HL-60 (cell line): ENCODE results near the gene SMC1A.

Experiments used
- DNase-seq, 2 experiments: peaks; one replicate each; pipeline ENCODE4 v3.0.0-alpha.2; 2010 to 2020; ENCODE audit warnings: low read depth in 1 of 2, low spot score in 1 of 2
- H3K27ac ChIP-seq: fragments of 250-450 bp; sonication (Bioruptor Pico); replicated peaks from 2 replicates; pipeline ENCODE4 v1.5.1; 2020; ENCODE audit warnings: mild to moderate bottlenecking, moderate library complexity
- H3K27me3 ChIP-seq: fragments of 250-450 bp; sonication (Bioruptor Pico); 2 replicates; pipeline ENCODE4 v1.5.1; 2021; ENCODE audit warnings: mild to moderate bottlenecking, moderate library complexity; ENCODE audit not compliant: insufficient read depth, poor library complexity, severe bottlenecking
- H3K4me3 ChIP-seq: replicated peaks from 2 replicates; pipeline ENCODE4 v1.5.1; 2011; ENCODE audit warnings: mild to moderate bottlenecking, control low read depth, low read length; ENCODE audit not compliant: insufficient read depth
- CTCF ChIP-seq: IDR thresholded peaks from one replicate; pipeline ENCODE4 v1.5.1; 2011; ENCODE audit warnings: low read length, control low read depth, inconsistent platforms; ENCODE audit not compliant: insufficient read depth
- GABPA ChIP-seq: IDR thresholded peaks from 2 replicates; pipeline ENCODE4 v1.6.1; 2012; ENCODE audit warnings: low read depth
- POLR2AphosphoS5 ChIP-seq: IDR thresholded peaks from 2 replicates; pipeline ENCODE4 v1.6.1; 2012; ENCODE audit warnings: low read depth
- SPI1 ChIP-seq: IDR thresholded peaks from 2 replicates; pipeline ENCODE4 v1.6.1; 2012; ENCODE audit warnings: low read depth, mild to moderate bottlenecking, borderline replicate concordance
- TF ChIP-seq, protein P1 (sequence below): IDR thresholded peaks from 2 replicates; pipeline ENCODE4 v1.6.1; 2012; ENCODE audit warnings: low read depth; ENCODE audit not compliant: insufficient replicate concordance

Gene SMC1A

GRCh38 chrX:53433651-53434639, 11.5 kb upstream of the SMC1A start, which contains the start of gene HSD17B10:
Gene HSD17B10 (minus strand): TSS chrX:53434370. CDS start chrX:53434345, 25 bp downstream.
- Histone ChIP-seq H3K4me3 (peak within 1 kb of the TSS; percentile 77), H3K27ac (peak within 1 kb of the TSS; percentile 49), H3K27me3 (no peaks in the 10 kb centered on the region)
- TF ChIP-seq SPI1 = no peak
- no peak for TF ChIP-seq CTCF
- TF ChIP-seq, protein P1, sequence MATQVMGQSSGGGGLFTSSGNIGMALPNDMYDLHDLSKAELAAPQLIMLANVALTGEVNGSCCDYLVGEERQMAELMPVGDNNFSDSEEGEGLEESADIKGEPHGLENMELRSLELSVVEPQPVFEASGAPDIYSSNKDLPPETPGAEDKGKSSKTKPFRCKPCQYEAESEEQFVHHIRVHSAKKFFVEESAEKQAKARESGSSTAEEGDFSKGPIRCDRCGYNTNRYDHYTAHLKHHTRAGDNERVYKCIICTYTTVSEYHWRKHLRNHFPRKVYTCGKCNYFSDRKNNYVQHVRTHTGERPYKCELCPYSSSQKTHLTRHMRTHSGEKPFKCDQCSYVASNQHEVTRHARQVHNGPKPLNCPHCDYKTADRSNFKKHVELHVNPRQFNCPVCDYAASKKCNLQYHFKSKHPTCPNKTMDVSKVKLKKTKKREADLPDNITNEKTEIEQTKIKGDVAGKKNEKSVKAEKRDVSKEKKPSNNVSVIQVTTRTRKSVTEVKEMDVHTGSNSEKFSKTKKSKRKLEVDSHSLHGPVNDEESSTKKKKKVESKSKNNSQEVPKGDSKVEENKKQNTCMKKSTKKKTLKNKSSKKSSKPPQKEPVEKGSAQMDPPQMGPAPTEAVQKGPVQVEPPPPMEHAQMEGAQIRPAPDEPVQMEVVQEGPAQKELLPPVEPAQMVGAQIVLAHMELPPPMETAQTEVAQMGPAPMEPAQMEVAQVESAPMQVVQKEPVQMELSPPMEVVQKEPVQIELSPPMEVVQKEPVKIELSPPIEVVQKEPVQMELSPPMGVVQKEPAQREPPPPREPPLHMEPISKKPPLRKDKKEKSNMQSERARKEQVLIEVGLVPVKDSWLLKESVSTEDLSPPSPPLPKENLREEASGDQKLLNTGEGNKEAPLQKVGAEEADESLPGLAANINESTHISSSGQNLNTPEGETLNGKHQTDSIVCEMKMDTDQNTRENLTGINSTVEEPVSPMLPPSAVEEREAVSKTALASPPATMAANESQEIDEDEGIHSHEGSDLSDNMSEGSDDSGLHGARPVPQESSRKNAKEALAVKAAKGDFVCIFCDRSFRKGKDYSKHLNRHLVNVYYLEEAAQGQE = no peak
- peak; percentile 72 for TF ChIP-seq POLR2AphosphoS5
- DNase-seq = peak in 1 of 2 experiments; percentile 92

DNA sequence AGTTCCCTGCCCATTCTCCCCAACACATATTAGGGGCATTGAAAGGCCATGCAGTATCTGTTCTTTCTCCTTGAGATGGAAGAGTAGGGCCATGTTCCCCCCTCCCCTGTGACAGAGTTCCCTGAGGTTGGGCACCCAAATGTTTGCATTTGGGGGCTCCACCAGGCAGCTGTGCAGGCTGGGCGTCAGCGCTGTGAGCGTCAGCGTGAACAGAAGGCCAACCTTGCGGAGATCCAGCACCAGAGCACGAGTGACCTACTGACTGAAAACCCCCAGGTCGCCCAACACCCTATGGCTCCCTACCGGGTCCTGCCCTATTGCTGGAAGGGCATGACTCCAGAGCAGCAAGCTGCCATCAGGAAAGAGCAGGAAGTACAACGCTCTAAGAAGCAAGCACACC, 7.8 kb upstream of the SMC1A start:
- Histone ChIP-seq H3K27me3 (no peaks in the 10 kb centered on the region), H3K4me3 (no peak overlapping the region), H3K27ac (no peak overlapping the region)
- TF ChIP-seq, protein P1 = no peak
- TF ChIP-seq CTCF (no peak), GABPA (no peak), SPI1 (no peak), POLR2AphosphoS5 (no peak)
- no peak for DNase-seq

DNA sequence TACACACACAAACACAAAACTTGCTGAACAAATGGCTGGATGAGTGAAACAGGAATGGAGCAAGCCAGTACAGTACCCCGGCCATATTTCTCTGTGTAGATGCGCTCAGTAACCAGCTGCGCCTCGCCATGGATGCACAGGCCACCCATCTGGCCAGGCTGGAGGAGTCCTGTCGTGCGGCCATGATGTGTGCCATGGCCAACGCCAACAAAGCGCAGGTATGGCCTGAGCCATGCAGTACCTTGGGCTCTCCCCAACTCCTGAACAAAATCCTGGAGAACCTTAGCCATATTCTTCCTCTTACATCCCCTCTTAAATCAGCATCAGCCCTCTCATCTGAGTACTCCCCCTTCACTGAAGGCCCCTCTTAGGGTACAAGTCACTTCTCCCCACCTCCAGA, 7.3 kb upstream of the SMC1A start:
- DNase-seq = no peak
- no peak overlapping the region for H3K27ac ChIP-seq
- H3K27me3 ChIP-seq = no peaks in the 10 kb centered on the region
- TF ChIP-seq GABPA = no peak
- no peak for TF ChIP-seq POLR2AphosphoS5
- TF ChIP-seq SPI1 = no peak
- TF ChIP-seq CTCF = no peak
- TF ChIP-seq, protein P1 = no peak
- no peak overlapping the region for H3K4me3 ChIP-seq
